Transverse colon (tissue), 4 donors: ENCODE measurements around the gene LMF2. TPM values are rescaled to one million over a fixed set of nuclear protein-coding genes. Genes with fewer than 3 reads are reported as not detected.
A peak's percentile ranks its signal among the peaks of the same experiment; 100 is the strongest.

Source experiments
- DNase-seq: peaks from one replicate; pipeline ENCODE4 v3.0.0-alpha.2; 2019
- H3K27ac ChIP-seq, 4 donors: fragments of 200-600 bp; sonication (generic); 2 replicates each; pipeline ENCODE4 v1.5.1; 2016 to 2018; ENCODE audit warnings: inconsistent platforms in 4 of 4
- H3K27me3 ChIP-seq: fragments of 200-600 bp; sonication (generic); 2 replicates; pipeline ENCODE4 v1.5.1; 2017; ENCODE audit warnings: inconsistent platforms
- H3K36me3 ChIP-seq, 4 donors: fragments of 200-600 bp; sonication (generic); 2 replicates each; pipeline ENCODE4 v1.5.1; 2017 to 2019; ENCODE audit warnings: inconsistent platforms in 4 of 4
- H3K4me1 ChIP-seq, 4 donors: fragments of 200-600 bp; sonication (generic); 2 replicates each; pipeline ENCODE4 v1.5.1; 2017 to 2020; ENCODE audit warnings: inconsistent platforms in 4 of 4
- H3K4me3 ChIP-seq, 4 donors: fragments of 200-600 bp; sonication (generic); 1 replicate in 1 of 4; 2 replicates in 3 of 4; pipeline versions ENCODE4 v1.5.1 to v1.6.1; 2017 to 2019; ENCODE audit warnings: inconsistent platforms in 4 of 4
- H3K9me3 ChIP-seq, 2 donors: fragments of 200-600 bp; sonication (generic); 2 replicates each; pipeline ENCODE4 v1.5.1; 2017 to 2019; ENCODE audit warnings: inconsistent platforms in 2 of 2
- CTCF ChIP-seq, 5 experiments: fragments of 200-600 bp in 3 of 5; fragments of 450-650 bp in 2 of 5; sonication (generic) in 3 of 5; IDR thresholded peaks; 1 replicate in 2 of 5; 2 replicates in 3 of 5; pipeline ENCODE4 v1.5.1; 2016 to 2017; ENCODE audit warnings: antibody characterized with exemption in 5 of 5, inconsistent platforms in 3 of 5, mild to moderate bottlenecking in 2 of 5, moderate library complexity in 1 of 5
- EP300 ChIP-seq: sonication (generic); formaldehyde crosslinking; IDR thresholded peaks from one replicate; pipeline ENCODE4 v1.6.1; 2017; ENCODE audit warnings: antibody characterized with exemption, low read depth
- POLR2A ChIP-seq: fragments of 450-650 bp; IDR thresholded peaks from one replicate; pipeline ENCODE4 v1.6.1; 2016; ENCODE audit warnings: antibody characterized with exemption, mild to moderate bottlenecking, moderate library complexity
- POLR2AphosphoS5 ChIP-seq, 3 donors: sonication (generic); formaldehyde crosslinking; IDR thresholded peaks; one replicate each; pipeline ENCODE4 v1.6.1; 2016; ENCODE audit warnings: antibody characterized with exemption in 3 of 3
- WGBS, 2 donors: methylation state at CpG; one replicate each; pipeline ENCODE4 v1.1.5; 2018; ENCODE audit warnings: low coverage in 1 of 2; 5-methylcytosine and 5-hydroxymethylcytosine counted together
- in situ Hi-C, 4 donors: fragments of 200-750 bp; cut with MboI; loops; one replicate each; pipeline versions ENCODE4 v1.15.0 to v1.15.1; 2017; ENCODE audit warnings: low sequenced_read_pairs in 3 of 4, low pct_ligation_motif_present in 1 of 4, low pct_unique_long_range_greater_than_20kb in 1 of 4
- intact Hi-C: fragments of 100-400 bp; cut with DNase I; formaldehyde crosslinking; loops from one replicate; pipeline ENCODE4 v1.15.1; 2023; ENCODE audit warnings: low total_unique reads
- total RNA-seq, 4 donors: library from RNA; depleted of rRNA; stranded (reverse); fragments of >200 nt; gene quantifications; one replicate each; pipeline ENCODE4 v1.1.0, GENCODE V29; 2016

LMF2 gene
- total RNA-seq, 4 donors from 2014 or later = 54.0 to 119 (median 79.9) TPM

DNA sequence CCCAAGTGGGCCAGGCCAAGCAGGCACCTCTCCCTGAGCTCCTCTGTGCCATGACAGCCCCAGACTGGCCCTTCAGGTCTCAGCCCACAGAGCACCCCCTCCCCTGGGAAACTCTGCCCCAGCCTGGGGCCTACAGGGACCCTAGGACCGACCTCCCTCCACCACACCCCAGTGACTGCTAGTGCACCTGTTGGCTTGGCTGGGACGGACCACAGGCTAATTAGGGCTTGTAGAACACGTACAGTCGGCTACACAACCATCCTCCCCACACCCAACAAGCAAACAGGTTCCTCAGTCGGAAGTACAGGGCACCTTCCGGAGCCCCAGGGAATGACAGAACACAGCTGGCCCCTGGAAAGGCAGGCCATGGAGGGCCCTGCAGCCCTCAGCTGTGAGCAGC, 37.0 kb downstream of the LMF2 start:
- no peaks in the 10 kb centered on the region for H3K9me3 ChIP-seq
- H3K4me1 ChIP-seq = peaks cover 51 to 63% (median 55%) of the 10 kb centered on the region in 4 donors
- in situ Hi-C loops (no loop called here), intact Hi-C loops (loop anchor here (10.0 kb wide), 1 partner anchor 216 kb away; the partner anchor contains the start of gene HDAC10)
- TF ChIP-seq POLR2A = peak; percentile 19
- TF ChIP-seq EP300 = no peak
- no peak for TF ChIP-seq POLR2AphosphoS5 (IDR thresholded peaks at IDR 0.05)
- peak in 1 of 5 experiments; percentile 30 for TF ChIP-seq CTCF (IDR thresholded peaks at IDR 0.05)
- DNase-seq = peak; percentile 67
- H3K27me3 ChIP-seq = no peaks in the 10 kb centered on the region
- peak overlapping the region in 1 of 4 donors; percentile 8 for H3K4me3 ChIP-seq
- 30% methylated on average over 6 of the region's 6 CpGs; no CpG with 5 or more reads in 1 of the 2 donors for WGBS, 2 donors
- peak overlapping the region; percentile 83 to 91 (median 87) for H3K27ac ChIP-seq
- peaks cover 0 to 21% (median 10%) of the 10 kb centered on the region in 4 donors for H3K36me3 ChIP-seq

- peak; percentile 95 for DNase-seq
- Histone ChIP-seq H3K27ac (peak overlapping the region; percentile 83 to 91 (median 87)), H3K27me3 (no peaks in the 10 kb centered on the region), H3K4me3 (peak overlapping the region in 2 of 4 donors; percentile 1 to 7), H3K4me1 (peaks cover 47 to 57% (median 52%) of the 10 kb centered on the region in 4 donors), H3K9me3 (no peaks in the 10 kb centered on the region), H3K36me3 (peaks cover 0 to 27% (median 11%) of the 10 kb centered on the region in 4 donors)
- 27% methylated on average over 23 of the region's 25 CpGs; no CpG with 5 or more reads in 1 of the 2 donors for WGBS, 2 donors
- intact Hi-C loops (loop anchor here (10.0 kb wide), 1 partner anchor 215 kb away; the partner anchor contains the start of gene HDAC10), in situ Hi-C loops (no loop called here)
- TF ChIP-seq POLR2AphosphoS5 (IDR thresholded peaks at IDR 0.05) (peak in 2 of 3 donors; percentile 19 to 75), EP300 (no peak), CTCF (IDR thresholded peaks at IDR 0.05) (peak in 1 of 5 experiments; percentile 9), POLR2A (peak; percentile 16)
These were observed 37.9 kb downstream of the LMF2 start for GRCh38 chr22:50469377-50470305.

DNA sequence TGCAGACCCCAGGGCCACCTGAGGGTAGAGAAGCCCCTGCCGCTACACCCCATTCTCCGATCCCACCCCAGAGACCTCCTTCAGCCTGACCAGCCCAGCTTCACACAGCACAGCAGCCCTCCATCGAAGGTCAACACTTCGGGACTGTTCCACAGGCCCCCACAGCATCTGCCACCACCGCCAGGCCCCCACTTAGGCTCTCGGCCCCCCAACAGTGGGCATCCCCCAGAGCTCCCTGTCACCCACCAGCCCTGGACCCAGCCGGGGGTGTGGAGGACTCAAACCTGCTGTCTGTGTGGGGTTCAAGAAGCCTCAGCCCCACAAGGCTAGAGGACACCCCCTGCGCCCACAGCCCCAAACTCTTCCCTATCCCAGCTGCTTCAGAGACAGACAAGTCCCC, 38.9 kb downstream of the LMF2 start:
- Histone ChIP-seq H3K9me3 (no peaks in the 10 kb centered on the region), H3K27ac (peak overlapping the region; percentile 83 to 91 (median 87)), H3K27me3 (no peaks in the 10 kb centered on the region), H3K36me3 (peaks cover 0 to 37% (median 15%) of the 10 kb centered on the region in 4 donors), H3K4me1 (peaks cover 44 to 51% (median 48%) of the 10 kb centered on the region in 4 donors), H3K4me3 (no peak overlapping the region)
- DNase-seq = no peak
- in situ Hi-C loops (no loop called here), intact Hi-C loops (no loop called here)
- 87% methylated on average over 8 of the region's 8 CpGs; no CpG with 5 or more reads in 1 of the 2 donors for WGBS, 2 donors
- TF ChIP-seq POLR2AphosphoS5 (IDR thresholded peaks at IDR 0.05) (no peak), CTCF (IDR thresholded peaks at IDR 0.05) (no peak)

- TF ChIP-seq POLR2A (no peak), POLR2AphosphoS5 (IDR thresholded peaks at IDR 0.05) (no peak), CTCF (IDR thresholded peaks at IDR 0.05) (no peak), EP300 (no peak)
- H3K36me3 ChIP-seq = peaks cover 0 to 44% (median 19%) of the 10 kb centered on the region in 4 donors
- no peak for DNase-seq
- H3K27ac ChIP-seq = peak overlapping the region in 1 of 4 donors; percentile 91
- H3K4me3 ChIP-seq = no peak overlapping the region
- peaks cover 37 to 44% (median 41%) of the 10 kb centered on the region in 4 donors for H3K4me1 ChIP-seq
- intact Hi-C loops = no loop called here
- in situ Hi-C loops = no loop called here
- H3K9me3 ChIP-seq = no peaks in the 10 kb centered on the region
- H3K27me3 ChIP-seq = no peaks in the 10 kb centered on the region
- 89% methylated on average over 21 of the region's 22 CpGs; no CpG with 5 or more reads in 1 of the 2 donors for WGBS, 2 donors
These were observed 39.6 kb downstream of the LMF2 start for GRCh38 chr22:50467773-50468440.
